GM21723 (cell line): Measurements from ENCODE around the gene UBE2QL1.

Experiments
- ATAC-seq: cut with Tn5 transposase; IDR thresholded peaks from one replicate; pipeline ENCODE4 v1.9.1; 2021; ENCODE audit warnings: mild to moderate bottlenecking, moderate library complexity; ENCODE audit not compliant: unreplicated experiment

Gene UBE2QL1

DNA sequence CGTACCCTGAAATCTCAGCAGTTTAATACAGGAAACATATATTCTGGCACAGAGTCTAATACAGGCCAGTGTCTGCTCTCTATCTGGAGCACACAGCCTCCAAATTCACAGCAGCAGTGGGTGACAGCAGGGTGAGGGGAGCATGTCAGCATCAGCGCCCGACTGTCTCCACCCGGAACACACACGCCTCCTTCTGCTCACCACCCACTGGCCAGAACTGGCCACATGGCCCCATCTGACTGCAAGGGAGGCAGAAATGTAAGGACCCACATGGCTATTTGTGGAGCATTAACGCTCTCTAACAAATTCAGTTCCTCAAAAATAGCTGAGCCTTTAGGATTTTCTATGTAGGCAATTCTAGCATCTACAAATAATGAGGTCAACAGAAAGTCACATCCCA is 24.6 kb downstream of the UBE2QL1 start:
- ATAC-seq = no peak

- ATAC-seq = no peak
Observed at GRCh38 chr5:6475626-6476312, 27.1 kb downstream of the UBE2QL1 start.

DNA sequence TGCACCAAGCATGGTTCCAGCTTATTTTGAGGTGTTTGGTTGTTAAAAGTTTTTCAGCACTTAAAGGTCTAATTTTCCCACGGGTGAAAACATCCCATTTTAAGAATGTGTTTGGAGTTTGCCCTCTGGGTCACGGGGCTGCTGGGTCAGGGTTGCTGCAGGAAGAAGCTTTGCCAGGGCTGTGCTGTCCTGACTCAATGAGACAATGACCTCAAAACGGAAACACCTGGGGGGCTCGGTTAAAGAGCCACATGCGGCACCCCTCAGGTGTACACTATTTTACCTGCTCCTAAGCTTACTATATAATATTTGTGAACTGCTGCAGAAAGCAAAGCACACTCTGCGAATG is 27.6 kb downstream of the UBE2QL1 start:
- ATAC-seq = no peak

GRCh38 chr5:6478793-6479192 is 30.1 kb downstream of the UBE2QL1 start:
- ATAC-seq = no peak

DNA sequence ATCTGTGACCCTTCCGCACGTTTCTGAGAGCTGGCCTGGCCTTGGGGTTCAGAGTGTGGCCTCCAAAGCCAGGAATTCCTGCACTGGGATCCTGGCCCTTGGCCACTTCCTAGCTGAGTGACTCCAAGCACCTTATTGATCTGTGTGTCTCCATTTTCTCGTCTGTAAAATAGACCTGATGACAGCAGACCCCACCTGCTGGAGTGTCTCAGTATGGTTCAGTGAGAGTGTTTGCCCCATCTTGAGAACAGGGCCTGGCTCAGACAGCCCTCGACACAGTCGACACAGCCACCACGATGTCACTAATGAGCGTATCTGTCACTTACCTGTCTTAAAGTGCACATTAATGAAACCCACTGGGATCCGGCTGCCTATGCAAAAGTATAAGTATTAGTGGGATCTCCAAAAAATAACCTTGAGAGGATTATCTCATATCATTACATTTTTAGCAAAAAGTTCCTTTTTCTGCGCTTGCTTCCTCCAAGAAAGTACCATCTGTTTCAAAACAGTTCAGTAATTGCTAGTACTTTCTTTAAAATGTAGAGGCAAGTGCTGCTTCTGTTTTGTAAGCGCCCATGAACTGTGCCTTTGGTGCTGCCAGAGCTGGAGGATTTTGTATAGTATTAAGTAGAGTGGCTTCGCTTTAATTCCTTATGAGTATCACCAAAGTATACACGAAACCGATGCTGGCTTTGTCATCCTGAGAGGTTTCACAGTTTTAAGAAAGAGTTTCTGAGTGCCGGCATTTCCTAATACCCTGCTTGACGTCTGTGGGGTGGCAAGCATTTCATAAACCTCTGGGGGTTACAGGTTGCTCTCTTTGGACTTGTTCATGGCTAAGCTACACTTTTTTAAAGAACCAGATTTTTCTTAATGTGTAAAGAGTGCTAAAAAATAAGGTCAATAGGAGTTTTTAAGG is 31.7 kb downstream of the UBE2QL1 start:
- ATAC-seq = peak; percentile 47

GRCh38 chr5:6482735-6483134 is 34.1 kb downstream of the UBE2QL1 start:
- no peak for ATAC-seq

DNA sequence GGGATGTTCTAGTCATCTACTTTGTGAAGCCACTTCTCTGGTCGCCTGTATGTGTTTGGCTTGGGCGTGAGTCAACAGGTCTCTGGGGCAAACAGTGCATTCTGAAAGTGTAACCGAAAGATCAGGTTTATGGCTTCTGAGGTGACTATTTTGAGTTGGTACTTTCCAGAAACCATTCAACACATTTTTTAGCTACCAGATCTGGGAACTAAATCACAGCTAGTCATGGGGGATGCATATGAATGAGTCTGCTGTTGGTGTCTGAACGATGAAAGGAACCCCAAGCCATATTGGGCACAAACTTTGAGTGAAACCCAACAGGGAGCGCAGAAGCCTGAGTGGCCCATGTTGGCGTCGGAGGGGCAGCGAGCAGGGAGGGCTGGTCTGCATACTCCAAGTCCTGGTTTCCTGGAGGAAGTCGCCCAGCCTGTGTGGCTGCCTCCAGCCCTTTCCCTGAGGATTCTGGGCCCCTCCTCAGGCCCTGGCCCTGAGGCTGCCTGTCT is 35.3 kb downstream of the UBE2QL1 start:
- ATAC-seq = peak; percentile 88

DNA sequence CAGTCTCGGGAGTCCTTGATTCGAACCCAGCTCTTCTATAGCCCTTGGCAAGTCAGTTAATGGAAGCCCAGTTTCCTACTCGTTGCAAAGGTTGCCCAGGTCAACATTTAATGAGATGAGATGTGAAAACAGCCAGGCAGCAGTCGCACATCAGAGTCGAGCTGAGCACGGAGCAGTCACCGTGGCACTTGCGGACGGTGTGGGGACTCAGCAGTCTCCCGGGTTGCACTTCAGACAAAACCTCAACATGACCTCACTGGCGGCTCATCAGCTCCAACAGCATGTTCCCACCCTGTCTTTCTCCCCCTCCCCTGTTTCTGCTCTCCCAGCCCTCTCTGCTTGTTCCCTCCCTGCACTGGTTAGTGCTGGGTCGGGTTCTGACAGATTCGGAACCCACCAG is 35.8 kb downstream of the UBE2QL1 start:
- no peak for ATAC-seq

- ATAC-seq = no peak
Observed at GRCh38 chr5:6484899-6485298, 36.2 kb downstream of the UBE2QL1 start.

DNA sequence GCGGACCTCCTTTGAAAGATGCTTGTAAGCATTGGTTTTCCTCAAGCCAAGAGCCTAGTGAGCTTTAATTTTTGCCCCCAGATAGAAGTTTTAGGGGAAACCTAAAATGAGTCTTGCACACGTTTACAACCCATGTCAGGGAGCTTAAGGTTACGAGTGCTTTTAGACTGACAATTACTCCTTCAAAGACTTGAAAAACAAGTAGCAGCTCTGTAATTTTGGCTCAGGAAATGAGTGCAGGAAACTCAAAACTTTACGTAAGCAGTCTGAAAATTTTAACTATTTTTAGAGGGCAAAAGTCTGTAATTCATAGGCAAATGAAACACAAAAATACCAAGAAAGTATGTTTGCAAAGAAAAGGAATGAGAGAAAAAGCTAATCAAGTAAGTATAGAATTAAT is 36.8 kb downstream of the UBE2QL1 start:
- ATAC-seq = no peak

DNA sequence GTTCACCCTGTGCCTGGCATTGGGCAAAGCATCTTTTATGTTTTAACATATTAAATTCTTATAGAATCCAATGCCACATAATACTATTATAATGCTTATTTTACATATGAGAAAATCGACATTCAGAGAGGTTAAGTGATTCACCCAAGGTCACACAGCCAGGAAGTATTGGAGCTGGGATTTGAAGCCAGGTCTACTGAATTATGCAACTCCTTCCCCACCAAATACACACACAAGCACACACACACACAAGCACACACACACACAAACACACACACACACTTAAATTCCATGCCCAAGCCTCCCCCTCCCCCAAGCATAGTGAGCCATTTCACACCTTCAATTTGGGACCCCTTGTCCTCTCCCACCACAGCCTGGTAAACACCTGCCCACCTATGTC is 37.4 kb downstream of the UBE2QL1 start:
- ATAC-seq = no peak

GRCh38 chr5:6487081-6487480 is 38.4 kb downstream of the UBE2QL1 start:
- ATAC-seq = no peak

- no peak for ATAC-seq
Observed at GRCh38 chr5:6488021-6488420, 39.4 kb downstream of the UBE2QL1 start.

GRCh38 chr5:6489643-6490185 is 41.1 kb downstream of the UBE2QL1 start:
- no peak for ATAC-seq

GRCh38 chr5:6490246-6490645 is 41.6 kb downstream of the UBE2QL1 start:
- no peak for ATAC-seq

DNA sequence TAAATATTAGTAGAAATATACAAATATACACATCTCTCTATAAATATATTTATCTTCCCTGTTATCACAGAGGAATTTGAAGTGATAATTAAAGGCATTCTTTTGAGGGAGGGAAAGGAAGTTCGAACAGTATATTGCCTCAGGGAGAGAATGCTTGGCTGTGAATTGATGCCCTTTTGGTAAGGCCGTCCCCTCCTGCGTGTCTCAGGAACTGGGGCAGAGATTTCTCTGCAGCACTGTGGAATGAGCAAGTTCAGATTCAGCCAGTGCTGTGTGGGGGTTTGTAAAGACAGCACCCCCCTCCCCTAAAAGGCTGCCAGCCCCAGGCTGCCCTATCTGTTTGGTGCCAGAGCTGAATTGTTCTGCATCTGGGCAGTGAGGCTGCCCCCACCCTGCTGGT is 42.0 kb downstream of the UBE2QL1 start:
- no peak for ATAC-seq

DNA sequence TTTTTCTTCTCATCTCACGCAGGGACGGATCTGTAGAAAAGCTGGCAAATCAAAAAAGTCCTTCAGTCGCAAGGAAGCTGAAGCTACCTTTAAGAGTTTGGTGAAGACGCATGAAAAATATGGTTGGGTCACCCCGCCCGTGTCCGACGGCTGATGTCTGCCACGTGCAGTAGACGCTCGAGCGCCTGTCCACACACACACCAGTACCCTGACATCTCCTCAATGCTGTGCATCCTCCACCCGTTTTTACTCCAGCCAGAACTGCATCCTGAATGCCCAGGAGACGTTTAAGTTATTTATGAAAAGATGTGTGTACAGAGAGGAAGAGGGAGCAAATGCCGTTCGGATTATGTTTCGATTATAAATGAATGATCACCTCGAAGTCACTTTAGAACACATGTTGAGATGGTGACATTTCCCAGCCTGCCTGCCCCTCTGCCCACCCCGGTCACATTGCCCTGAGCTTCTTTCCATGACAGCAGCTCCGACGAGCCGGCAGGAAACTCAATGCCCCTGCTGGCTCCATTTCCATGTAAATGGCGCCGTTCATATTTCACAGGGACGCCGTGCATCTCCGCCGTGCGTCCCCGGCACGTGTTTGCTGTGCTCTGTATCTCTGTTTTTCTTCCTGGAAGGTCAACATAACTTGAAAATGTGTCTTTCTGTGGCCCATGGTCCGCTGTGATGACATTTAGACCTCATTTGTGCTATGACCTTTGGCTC is 42.7 kb downstream of the UBE2QL1 start:
- ATAC-seq = no peak

DNA sequence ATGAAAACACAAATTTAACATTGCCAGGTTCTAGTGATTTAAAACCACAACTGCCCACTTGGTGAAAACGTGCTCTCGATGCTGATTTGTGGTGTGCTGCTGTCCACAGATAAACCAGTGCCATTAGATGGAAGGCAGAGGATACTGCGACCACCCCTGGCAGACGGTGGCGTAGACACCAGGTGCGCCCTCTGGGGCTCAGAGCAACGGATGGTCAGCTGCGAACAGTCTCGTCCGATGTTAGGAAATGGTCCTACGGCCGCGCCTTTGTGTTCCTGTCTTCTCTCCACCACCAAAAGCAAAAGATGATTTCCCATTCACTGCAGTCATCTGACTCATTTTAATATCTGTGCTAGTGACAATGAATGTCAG is 43.2 kb downstream of the UBE2QL1 start:
- ATAC-seq = no peak

- peak; percentile 25 for ATAC-seq
Observed at GRCh38 chr5:6492934-6493333, 44.3 kb downstream of the UBE2QL1 start.

- no peak for ATAC-seq
Observed at GRCh38 chr5:6493681-6494454, 45.2 kb downstream of the UBE2QL1 start.

DNA sequence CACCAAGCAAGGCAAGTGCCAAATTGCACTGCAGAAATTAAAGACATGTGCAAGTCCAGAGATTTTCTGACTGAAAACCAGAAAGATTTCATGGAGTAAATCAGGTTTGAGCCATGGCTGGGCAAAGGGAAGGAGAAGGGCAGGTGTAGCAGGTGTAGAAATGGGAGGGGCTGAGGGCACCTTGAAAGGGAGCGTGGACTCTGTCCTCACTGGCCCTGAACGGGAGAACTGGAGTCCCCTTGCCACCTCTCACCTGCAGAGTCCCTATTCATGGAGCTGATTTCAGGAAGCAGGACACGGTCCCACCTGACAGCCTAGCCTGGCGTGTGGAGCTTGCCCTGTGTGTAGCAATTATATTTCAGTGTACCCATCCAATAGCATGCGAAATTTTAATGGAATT is 46.3 kb downstream of the UBE2QL1 start:
- ATAC-seq = no peak
